HEK293T (cell line): ENCODE data around the gene IVL.

Experiments used
- CTCF ChIA-PET: fragments of 350-600 bp; formaldehyde crosslinking; extraction: SDS; loops from one replicate; lab custom pipeline; 2021; ENCODE audit warnings: antibody characterized with exemption, inconsistent platforms; lab: Yijun Ruan, JAX
- POLR2A ChIA-PET: fragments of 350-600 bp; formaldehyde crosslinking; extraction: SDS; loops from one replicate; lab custom pipeline; 2020; ENCODE audit warnings: antibody characterized with exemption, inconsistent platforms; lab: Yijun Ruan, JAX
- DNase-seq: peaks from one replicate; pipeline ENCODE4 v3.0.0; 2012; ENCODE audit warnings: mixed read lengths; ENCODE audit errors: extremely low spot score
- ARNT ChIP-seq: fragments of 450-650 bp; IDR thresholded peaks from 2 replicates; pipeline ENCODE4 v1.6.1; 2017; ENCODE audit warnings: mild to moderate bottlenecking
- BHLHE40 ChIP-seq: fragments of 450-650 bp; IDR thresholded peaks from 2 replicates; pipeline ENCODE4 v1.6.1; 2016; ENCODE audit warnings: mild to moderate bottlenecking, moderate library complexity, borderline replicate concordance
- CTBP1 ChIP-seq: fragments of 450-650 bp; IDR thresholded peaks from 2 replicates; pipeline ENCODE4 v1.6.1; 2016; ENCODE audit warnings: borderline replicate concordance
- ELF4 ChIP-seq: fragments of 450-650 bp; IDR thresholded peaks from 2 replicates; pipeline ENCODE4 v1.6.1; 2017; ENCODE audit warnings: antibody characterized with exemption
- FOXA1 ChIP-seq: fragments of 450-650 bp; IDR thresholded peaks from 2 replicates; pipeline ENCODE4 v1.6.1; 2016; ENCODE audit warnings: mild to moderate bottlenecking
- FOXK2 ChIP-seq: fragments of 450-650 bp; IDR thresholded peaks from 2 replicates; pipeline ENCODE4 v1.6.1; 2016; ENCODE audit warnings: mild to moderate bottlenecking
- FOXM1 ChIP-seq: fragments of 450-650 bp; IDR thresholded peaks from 2 replicates; pipeline ENCODE4 v1.6.1; 2017; ENCODE audit warnings: mild to moderate bottlenecking, borderline replicate concordance
- HDGF ChIP-seq: fragments of 450-650 bp; IDR thresholded peaks from 2 replicates; pipeline ENCODE4 v1.6.1; 2017; ENCODE audit warnings: antibody characterized with exemption, borderline replicate concordance
- L3MBTL2 ChIP-seq: fragments of 450-650 bp; conservative IDR thresholded peaks from 2 replicates; pipeline ENCODE4 v1.6.1; 2016; ENCODE audit warnings: mild to moderate bottlenecking
- LEF1 ChIP-seq: fragments of 450-650 bp; IDR thresholded peaks from 2 replicates; pipeline ENCODE4 v1.6.1; 2017; ENCODE audit warnings: mild to moderate bottlenecking, borderline replicate concordance
- NFRKB ChIP-seq: fragments of 450-650 bp; IDR thresholded peaks from 2 replicates; pipeline ENCODE4 v1.6.1; 2016; ENCODE audit warnings: mild to moderate bottlenecking, moderate library complexity
- SP1 ChIP-seq: fragments of 450-650 bp; IDR thresholded peaks from 2 replicates; pipeline ENCODE4 v1.6.1; 2017
- SUZ12 ChIP-seq: fragments of 450-650 bp; IDR thresholded peaks from 2 replicates; pipeline ENCODE4 v1.6.1; 2016; ENCODE audit warnings: mild to moderate bottlenecking
- TARDBP ChIP-seq: fragments of 450-650 bp; IDR thresholded peaks from 2 replicates; pipeline ENCODE4 v1.6.1; 2016
- ZNF384 ChIP-seq: fragments of 450-650 bp; IDR thresholded peaks from 2 replicates; pipeline ENCODE4 v1.6.1; 2016
- TF ChIP-seq, protein P1 (sequence below): fragments of 450-650 bp; IDR thresholded peaks from 2 replicates; pipeline ENCODE4 v1.6.1; 2016

Gene IVL

GRCh38 chr1:152933196-152933595 lies 24.9 kb downstream of the IVL start:
- TF ChIP-seq FOXA1 (no peak), FOXM1 (no peak), SP1 (no peak), ARNT (no peak), FOXK2 (no peak), CTBP1 (no peak), SUZ12 (no peak), NFRKB (no peak), TARDBP (no peak), L3MBTL2 (no peak), BHLHE40 (no peak), ZNF384 (no peak), ELF4 (no peak), LEF1 (no peak)
- TF ChIP-seq, protein P1, sequence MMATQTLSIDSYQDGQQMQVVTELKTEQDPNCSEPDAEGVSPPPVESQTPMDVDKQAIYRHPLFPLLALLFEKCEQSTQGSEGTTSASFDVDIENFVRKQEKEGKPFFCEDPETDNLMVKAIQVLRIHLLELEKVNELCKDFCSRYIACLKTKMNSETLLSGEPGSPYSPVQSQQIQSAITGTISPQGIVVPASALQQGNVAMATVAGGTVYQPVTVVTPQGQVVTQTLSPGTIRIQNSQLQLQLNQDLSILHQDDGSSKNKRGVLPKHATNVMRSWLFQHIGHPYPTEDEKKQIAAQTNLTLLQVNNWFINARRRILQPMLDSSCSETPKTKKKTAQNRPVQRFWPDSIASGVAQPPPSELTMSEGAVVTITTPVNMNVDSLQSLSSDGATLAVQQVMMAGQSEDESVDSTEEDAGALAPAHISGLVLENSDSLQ = no peak
- DNase-seq = no peak
- POLR2A ChIA-PET = no interaction called here
- CTCF ChIA-PET = no interaction called here

DNA sequence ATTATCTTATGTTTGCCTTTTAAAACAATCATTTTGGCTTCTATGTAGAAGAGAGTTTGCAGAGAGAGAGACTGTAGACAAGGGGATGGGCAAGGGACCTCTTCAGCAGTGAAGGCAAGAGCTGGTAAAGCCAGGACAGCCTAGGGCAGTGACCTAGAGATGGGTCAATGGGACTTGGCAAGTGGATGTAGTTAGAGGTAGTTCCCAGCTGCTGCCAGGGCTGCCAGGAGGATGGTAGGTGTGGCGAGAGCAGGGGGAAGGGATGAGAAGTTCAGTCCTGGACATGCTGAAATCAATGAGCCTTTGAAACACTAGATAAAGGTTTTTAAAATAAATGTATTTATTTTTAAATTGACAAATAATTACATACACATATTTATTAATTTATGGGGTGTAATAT lies 32.3 kb downstream of the IVL start:
- ChIA-PET CTCF (no interaction called here), POLR2A (no interaction called here)
- TF ChIP-seq CTBP1 (no peak), SUZ12 (no peak)
- no peak for DNase-seq

DNA sequence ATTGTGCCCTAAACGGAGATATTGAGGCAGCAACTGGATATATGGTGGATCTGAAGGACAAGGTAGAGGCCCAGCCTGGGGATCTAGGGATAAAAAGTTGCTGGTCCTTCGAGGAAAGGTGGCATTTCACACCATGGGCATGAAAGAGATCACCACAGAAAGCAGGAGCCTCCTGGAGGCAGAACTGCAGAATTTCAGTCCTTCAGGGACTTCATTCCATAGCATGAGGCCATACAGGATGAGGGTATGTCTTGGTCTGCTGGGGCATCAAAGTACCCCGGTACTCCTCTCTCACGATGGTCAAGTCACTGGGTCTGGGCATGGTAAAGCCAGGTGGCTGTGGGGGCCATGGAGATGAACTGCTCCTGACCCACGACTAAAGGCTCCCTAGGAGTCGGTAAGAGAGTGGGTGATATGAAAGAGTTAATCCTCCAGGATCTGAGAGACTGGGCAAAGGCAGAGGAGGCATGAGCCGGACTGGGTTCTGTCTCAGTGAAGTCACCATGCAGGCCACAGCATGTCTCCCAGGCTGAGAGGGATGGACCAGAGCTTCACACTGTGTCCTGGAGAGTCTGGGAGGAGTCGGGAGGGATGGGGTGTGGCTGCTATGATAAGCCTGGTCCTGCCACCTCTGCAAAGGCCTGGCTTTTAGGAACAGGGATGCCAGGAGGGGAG lies 32.8 kb downstream of the IVL start:
- CTCF ChIA-PET = no interaction called here
- POLR2A ChIA-PET = no interaction called here
- TF ChIP-seq SP1 (no peak), FOXA1 (no peak), BHLHE40 (no peak), ELF4 (no peak), ARNT (no peak), NFRKB (no peak), FOXK2 (no peak), LEF1 (no peak), HDGF (no peak), FOXM1 (no peak), ZNF384 (no peak)
- DNase-seq = no peak

DNA sequence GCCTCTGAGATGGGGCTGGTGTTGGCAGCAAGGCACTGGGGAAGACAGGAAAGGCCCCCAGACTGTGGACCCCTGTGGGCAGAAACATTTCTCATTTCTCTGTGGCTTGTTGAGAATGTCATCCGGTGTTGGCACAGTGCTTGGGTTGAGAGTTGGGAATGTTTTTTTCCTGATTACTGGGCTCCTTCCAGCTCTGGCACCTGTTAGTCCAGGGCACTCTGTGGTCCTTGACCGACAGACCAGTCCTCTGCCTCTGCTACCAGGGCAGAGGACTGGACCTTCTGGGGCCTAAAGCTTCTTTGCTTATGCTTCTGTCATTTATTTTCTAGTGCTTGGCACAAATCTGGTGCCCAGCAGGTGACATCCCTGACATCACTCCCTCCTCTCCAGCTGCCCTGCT lies 33.8 kb downstream of the IVL start:
- ChIA-PET CTCF (no interaction called here), POLR2A (no interaction called here)
- no peak for DNase-seq
- TF ChIP-seq ZNF384 = no peak

DNA sequence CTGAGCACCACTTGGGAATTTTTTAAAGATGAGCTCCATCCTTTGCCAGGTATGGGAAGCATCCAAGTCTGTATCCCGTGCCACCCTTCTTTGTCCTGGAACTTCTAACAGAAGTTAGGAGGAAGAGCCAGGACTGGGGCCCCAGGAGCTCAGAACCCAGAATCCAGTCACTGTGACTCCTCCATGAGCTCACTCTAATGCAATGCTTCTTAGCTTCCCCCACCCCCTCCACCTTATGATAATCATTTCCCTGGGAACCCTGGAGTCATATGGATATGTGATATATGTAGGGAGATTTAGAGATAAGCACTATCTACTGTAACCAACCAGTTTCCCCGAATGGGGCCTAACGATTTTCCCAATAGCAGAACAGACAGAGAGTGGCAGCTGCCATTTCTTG lies 37.9 kb downstream of the IVL start:
- POLR2A ChIA-PET = no interaction called here
- DNase-seq = no peak
- CTCF ChIA-PET = interaction anchor here (0.7 kb wide), 1 partner anchor 34 kb away, joined by 3 read pairs; no protein-coding TSS in a partner anchor
- no peak for TF ChIP-seq LEF1
- TF ChIP-seq L3MBTL2 = no peak
- TF ChIP-seq BHLHE40 = no peak
- no peak for TF ChIP-seq FOXM1
- no peak for TF ChIP-seq SP1
- TF ChIP-seq NFRKB = no peak
- no peak for TF ChIP-seq ARNT
- no peak for TF ChIP-seq FOXA1
- TF ChIP-seq SUZ12 = no peak

- no peak for TF ChIP-seq FOXA1
- TF ChIP-seq, protein P1 = no peak
- TF ChIP-seq L3MBTL2 = no peak
- no peak for TF ChIP-seq ARNT
- TF ChIP-seq CTBP1 = no peak
- TF ChIP-seq HDGF = no peak
- no peak for TF ChIP-seq FOXM1
- no peak for TF ChIP-seq SUZ12
- TF ChIP-seq SP1 = no peak
- no peak for TF ChIP-seq ELF4
- TF ChIP-seq NFRKB = no peak
- POLR2A ChIA-PET = no interaction called here
- DNase-seq = no peak
- CTCF ChIA-PET = interaction anchor here (0.7 kb wide), 1 partner anchor 34 kb away, joined by 3 read pairs; no protein-coding TSS in a partner anchor
Observed at GRCh38 chr1:152946651-152947256, 38.4 kb downstream of the IVL start, which contains the start of gene SPRR5. Gene SPRR5 (plus strand): TSS chr1:152947206. CDS start chr1:152948555, 1,349 bp downstream.

DNA sequence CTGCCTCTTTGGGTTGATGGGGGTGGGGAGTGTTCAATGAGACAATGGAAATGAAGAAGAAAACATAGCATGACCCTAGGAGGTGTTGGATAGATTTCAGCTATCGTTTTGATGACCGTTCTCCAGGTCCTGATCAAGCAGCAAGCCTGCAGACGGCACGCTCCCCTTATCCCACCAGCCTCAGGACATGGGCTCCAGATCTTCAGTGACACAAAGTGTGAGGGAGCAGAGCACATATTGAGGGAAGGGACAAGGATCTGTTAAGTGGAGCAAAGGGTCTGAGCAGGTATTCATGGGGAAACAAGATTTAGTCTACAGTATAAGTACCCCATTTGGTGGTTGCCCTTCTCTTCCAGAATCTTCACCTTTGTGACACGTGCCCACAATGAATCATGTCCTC lies 43.4 kb downstream of the IVL start:
- TF ChIP-seq BHLHE40 = no peak
- TF ChIP-seq L3MBTL2 = no peak
- TF ChIP-seq CTBP1 = no peak
- no peak for TF ChIP-seq FOXK2
- TF ChIP-seq HDGF = no peak
- TF ChIP-seq SP1 = no peak
- no peak for TF ChIP-seq LEF1
- TF ChIP-seq ARNT = no peak
- no peak for TF ChIP-seq SUZ12
- no peak for TF ChIP-seq TARDBP
- POLR2A ChIA-PET = no interaction called here
- CTCF ChIA-PET = no interaction called here
- no peak for DNase-seq
